ENCODE data around the gene TMEM144.
"Not testable (repeated sequence)": the region's sequence is repeated elsewhere in the genome, so short reads cannot be mapped to it uniquely, and the experiment has no call there.

TMEM144 gene

GRCh38 chr4:158224318-158224717 lies 14.0 kb downstream of the TMEM144 start:
- not testable (repeated sequence) for H3K27ac ChIP-seq (ENCODE audit: low read depth, low read length); H3K4me3 ChIP-seq (ENCODE audit: low read length); H3K36me3 ChIP-seq (ENCODE audit: control insufficient read depth, insufficient read depth, low read length)

GRCh38 chr4:158224999-158225398 lies 14.7 kb downstream of the TMEM144 start:
- not testable (repeated sequence) for H3K27ac ChIP-seq (ENCODE audit: low read depth, low read length); H3K36me3 ChIP-seq (ENCODE audit: control insufficient read depth, insufficient read depth, low read length); H3K4me1 ChIP-seq (ENCODE audit: control insufficient read depth, insufficient read depth, low read length); H3K27me3 ChIP-seq (ENCODE audit: control insufficient read depth, insufficient read depth, low read length); H3K4me3 ChIP-seq (ENCODE audit: low read length); H3K9ac ChIP-seq (ENCODE audit: low read length)

More at GRCh38 chr4:158224318-158224717, 14.0 kb downstream of the TMEM144 start:
- not testable (repeated sequence) for H3K4me1 ChIP-seq (ENCODE audit: control insufficient read depth, insufficient read depth, low read length); H3K27me3 ChIP-seq (ENCODE audit: control insufficient read depth, insufficient read depth, low read length); H3K9ac ChIP-seq (ENCODE audit: low read length)

GRCh38 chr4:158227880-158228279 lies 17.6 kb downstream of the TMEM144 start:
- H3K9ac ChIP-seq (ENCODE audit: low read length); H3K36me3 ChIP-seq (ENCODE audit: control insufficient read depth, insufficient read depth, low read length); H3K4me1 ChIP-seq (ENCODE audit: control insufficient read depth, insufficient read depth, low read length); H3K27ac ChIP-seq (ENCODE audit: low read depth, low read length); H3K4me3 ChIP-seq (ENCODE audit: low read length); H3K27me3 ChIP-seq (ENCODE audit: control insufficient read depth, insufficient read depth, low read length): not testable (repeated sequence)

GRCh38 chr4:158228399-158228798 lies 18.1 kb downstream of the TMEM144 start:
- not testable (repeated sequence) for H3K36me3 ChIP-seq (ENCODE audit: control insufficient read depth, insufficient read depth, low read length); H3K27ac ChIP-seq (ENCODE audit: low read depth, low read length); H3K4me1 ChIP-seq (ENCODE audit: control insufficient read depth, insufficient read depth, low read length); H3K27me3 ChIP-seq (ENCODE audit: control insufficient read depth, insufficient read depth, low read length); H3K4me3 ChIP-seq (ENCODE audit: low read length); H3K9ac ChIP-seq (ENCODE audit: low read length)

GRCh38 chr4:158229768-158230167 lies 19.5 kb downstream of the TMEM144 start:
- no peaks in the 10 kb centered on the region for H3K27me3 ChIP-seq (ENCODE audit: control insufficient read depth, insufficient read depth, low read length)
- H3K36me3 ChIP-seq (ENCODE audit: control insufficient read depth, insufficient read depth, low read length) = no peaks in the 10 kb centered on the region
- H3K9ac ChIP-seq (ENCODE audit: low read length) = no peak overlapping the region
- H3K4me1 ChIP-seq (ENCODE audit: control insufficient read depth, insufficient read depth, low read length) = no peaks in the 10 kb centered on the region
- H3K4me3 ChIP-seq (ENCODE audit: low read length) = no peak overlapping the region
- H3K27ac ChIP-seq (ENCODE audit: low read depth, low read length) = no peak overlapping the region

GRCh38 chr4:158234671-158235070 lies 24.4 kb downstream of the TMEM144 start:
- H3K9ac ChIP-seq (ENCODE audit: low read length) = no peak overlapping the region
- no peaks in the 10 kb centered on the region for H3K27me3 ChIP-seq (ENCODE audit: control insufficient read depth, insufficient read depth, low read length)
- H3K27ac ChIP-seq (ENCODE audit: low read depth, low read length) = no peak overlapping the region
- no peaks in the 10 kb centered on the region for H3K36me3 ChIP-seq (ENCODE audit: control insufficient read depth, insufficient read depth, low read length)
- no peak overlapping the region for H3K4me3 ChIP-seq (ENCODE audit: low read length)
- H3K4me1 ChIP-seq (ENCODE audit: control insufficient read depth, insufficient read depth, low read length) = no peaks in the 10 kb centered on the region

- Histone ChIP-seq H3K9ac (ENCODE audit: low read length) (no peak overlapping the region), H3K36me3 (ENCODE audit: control insufficient read depth, insufficient read depth, low read length) (no peaks in the 10 kb centered on the region), H3K4me3 (ENCODE audit: low read length) (no peak overlapping the region), H3K27ac (ENCODE audit: low read depth, low read length) (no peak overlapping the region), H3K4me1 (ENCODE audit: control insufficient read depth, insufficient read depth, low read length) (no peaks in the 10 kb centered on the region), H3K27me3 (ENCODE audit: control insufficient read depth, insufficient read depth, low read length) (no peaks in the 10 kb centered on the region)
These were observed 26.2 kb downstream of the TMEM144 start for GRCh38 chr4:158236304-158237030.

GRCh38 chr4:158238575-158238974 lies 28.3 kb downstream of the TMEM144 start:
- Histone ChIP-seq H3K4me3 (ENCODE audit: low read length) (no peak overlapping the region), H3K27me3 (ENCODE audit: control insufficient read depth, insufficient read depth, low read length) (no peaks in the 10 kb centered on the region), H3K27ac (ENCODE audit: low read depth, low read length) (no peak overlapping the region), H3K4me1 (ENCODE audit: control insufficient read depth, insufficient read depth, low read length) (no peaks in the 10 kb centered on the region), H3K36me3 (ENCODE audit: control insufficient read depth, insufficient read depth, low read length) (no peaks in the 10 kb centered on the region), H3K9ac (ENCODE audit: low read length) (no peak overlapping the region)

GRCh38 chr4:158239196-158239595 lies 28.9 kb downstream of the TMEM144 start:
- no peaks in the 10 kb centered on the region for H3K36me3 ChIP-seq (ENCODE audit: control insufficient read depth, insufficient read depth, low read length)
- H3K4me3 ChIP-seq (ENCODE audit: low read length) = no peak overlapping the region
- H3K9ac ChIP-seq (ENCODE audit: low read length) = no peak overlapping the region
- no peak overlapping the region for H3K27ac ChIP-seq (ENCODE audit: low read depth, low read length)
- H3K27me3 ChIP-seq (ENCODE audit: control insufficient read depth, insufficient read depth, low read length) = no peaks in the 10 kb centered on the region
- no peaks in the 10 kb centered on the region for H3K4me1 ChIP-seq (ENCODE audit: control insufficient read depth, insufficient read depth, low read length)

GRCh38 chr4:158243071-158243470 lies 32.8 kb downstream of the TMEM144 start:
- no peaks in the 10 kb centered on the region for H3K27me3 ChIP-seq (ENCODE audit: control insufficient read depth, insufficient read depth, low read length)
- H3K27ac ChIP-seq (ENCODE audit: low read depth, low read length) = no peak overlapping the region
- H3K4me3 ChIP-seq (ENCODE audit: low read length) = no peak overlapping the region
- H3K36me3 ChIP-seq (ENCODE audit: control insufficient read depth, insufficient read depth, low read length) = no peaks in the 10 kb centered on the region
- H3K4me1 ChIP-seq (ENCODE audit: control insufficient read depth, insufficient read depth, low read length) = no peaks in the 10 kb centered on the region
- H3K9ac ChIP-seq (ENCODE audit: low read length) = no peak overlapping the region

- Histone ChIP-seq H3K36me3 (ENCODE audit: control insufficient read depth, insufficient read depth, low read length) (no peaks in the 10 kb centered on the region), H3K9ac (ENCODE audit: low read length) (no peak overlapping the region), H3K4me3 (ENCODE audit: low read length) (no peak overlapping the region), H3K4me1 (ENCODE audit: control insufficient read depth, insufficient read depth, low read length) (no peaks in the 10 kb centered on the region), H3K27me3 (ENCODE audit: control insufficient read depth, insufficient read depth, low read length) (no peaks in the 10 kb centered on the region), H3K27ac (ENCODE audit: low read depth, low read length) (no peak overlapping the region)
These were observed 40.0 kb downstream of the TMEM144 start for GRCh38 chr4:158250321-158250720.

- no peaks in the 10 kb centered on the region for H3K36me3 ChIP-seq (ENCODE audit: control insufficient read depth, insufficient read depth, low read length)
- H3K4me1 ChIP-seq (ENCODE audit: control insufficient read depth, insufficient read depth, low read length) = no peaks in the 10 kb centered on the region
- H3K27ac ChIP-seq (ENCODE audit: low read depth, low read length) = no peak overlapping the region
- no peak overlapping the region for H3K4me3 ChIP-seq (ENCODE audit: low read length)
- no peak overlapping the region for H3K9ac ChIP-seq (ENCODE audit: low read length)
- no peaks in the 10 kb centered on the region for H3K27me3 ChIP-seq (ENCODE audit: control insufficient read depth, insufficient read depth, low read length)
These were observed 43.2 kb downstream of the TMEM144 start for GRCh38 chr4:158253350-158253980.

GRCh38 chr4:158254292-158254691 lies 44.0 kb downstream of the TMEM144 start:
- Histone ChIP-seq H3K4me1 (ENCODE audit: control insufficient read depth, insufficient read depth, low read length) (no peaks in the 10 kb centered on the region), H3K9ac (ENCODE audit: low read length) (no peak overlapping the region), H3K4me3 (ENCODE audit: low read length) (no peak overlapping the region), H3K36me3 (ENCODE audit: control insufficient read depth, insufficient read depth, low read length) (no peaks in the 10 kb centered on the region), H3K27me3 (ENCODE audit: control insufficient read depth, insufficient read depth, low read length) (no peaks in the 10 kb centered on the region), H3K27ac (ENCODE audit: low read depth, low read length) (no peak overlapping the region)

Data from rectal smooth muscle tissue (tissue), 1 donor.